Measurements from ENCODE around the gene MAP1LC3C.

MAP1LC3C gene

GRCh38 chr1:241962153-241962552 lies 36.7 kb downstream of the MAP1LC3C start:
- no peaks in the 10 kb centered on the region for H3K36me3 ChIP-seq (ENCODE audit: insufficient read depth, low read length)
- H3K27ac ChIP-seq (ENCODE audit: low read depth, low read length) = no peak overlapping the region
- no peak overlapping the region for H3K9ac ChIP-seq (ENCODE audit: low read depth, low read length)
- WGBS = 87% methylated on average over 2 of the region's 2 CpGs
- H3K9me3 ChIP-seq (ENCODE audit: insufficient read depth, low read depth, low read length) = no peaks in the 10 kb centered on the region
- H3K4me1 ChIP-seq (ENCODE audit: insufficient read depth, low read length) = no peaks in the 10 kb centered on the region
- no peak overlapping the region for H3K4me3 ChIP-seq (ENCODE audit: low read length)
- H3K27me3 ChIP-seq (ENCODE audit: insufficient read depth, low read length) = no peaks in the 10 kb centered on the region

DNA sequence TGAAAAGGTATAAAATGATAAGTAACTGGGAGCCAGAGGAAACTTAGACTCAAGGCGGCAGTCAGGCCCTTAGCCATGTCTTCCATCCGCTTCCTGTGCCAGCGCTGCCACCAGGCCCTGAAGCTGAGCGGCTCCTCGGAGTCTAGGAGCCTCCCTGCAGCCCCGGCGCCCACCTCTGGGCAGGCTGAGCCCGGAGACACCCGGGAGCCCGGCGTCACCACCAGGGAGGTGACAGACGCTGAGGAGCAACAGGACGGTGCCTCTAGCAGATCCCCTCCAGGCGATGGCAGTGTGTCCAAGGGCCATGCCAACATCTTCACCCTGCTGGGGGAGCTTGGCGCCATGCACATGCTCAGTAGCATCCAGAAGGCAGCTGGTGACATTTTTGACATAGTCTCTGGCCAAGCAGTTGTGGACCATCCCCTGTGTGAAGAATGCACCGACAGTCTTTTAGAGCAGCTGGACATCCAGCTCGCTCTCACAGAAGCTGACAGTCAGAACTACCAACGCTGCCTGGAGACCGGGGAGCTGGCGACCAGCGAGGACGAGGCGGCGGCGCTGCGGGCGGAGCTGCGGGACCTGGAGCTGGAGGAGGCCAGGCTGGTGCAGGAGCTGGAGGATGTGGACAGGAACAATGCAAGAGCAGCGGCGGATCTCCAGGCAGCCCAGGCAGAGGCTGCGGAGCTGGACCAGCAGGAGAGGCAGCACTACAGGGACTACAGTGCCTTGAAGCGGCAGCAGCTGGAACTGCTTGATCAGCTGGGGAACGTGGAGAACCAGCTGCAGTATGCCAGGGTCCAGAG lies 41.0 kb downstream of the MAP1LC3C start, which contains the start of gene BECN2:
Gene BECN2, plus strand, starts transcription at position 76 of the 803 bp plus-strand sequence. Its CDS starts 0 bp downstream, at position 76.
- no peaks in the 10 kb centered on the region for H3K36me3 ChIP-seq (ENCODE audit: insufficient read depth, low read length)
- no peak within 1 kb of the TSS for H3K27ac ChIP-seq (ENCODE audit: low read depth, low read length)
- H3K4me1 ChIP-seq (ENCODE audit: insufficient read depth, low read length) = no peaks in the 10 kb centered on the region
- no peak within 1 kb of the TSS for H3K4me3 ChIP-seq (ENCODE audit: low read length)
- WGBS = 93% methylated on average over 33 of the region's 33 CpGs
- no peaks in the 10 kb centered on the region for H3K27me3 ChIP-seq (ENCODE audit: insufficient read depth, low read length)
- H3K9ac ChIP-seq (ENCODE audit: low read depth, low read length) = no peak within 1 kb of the TSS
- H3K9me3 ChIP-seq (ENCODE audit: insufficient read depth, low read depth, low read length) = no peaks in the 10 kb centered on the region

- no peak overlapping the region for H3K27ac ChIP-seq (ENCODE audit: low read depth, low read length)
- no peak overlapping the region for H3K4me3 ChIP-seq (ENCODE audit: low read length)
- 89% methylated on average over 5 of the region's 5 CpGs for WGBS
- H3K9me3 ChIP-seq (ENCODE audit: insufficient read depth, low read depth, low read length) = no peaks in the 10 kb centered on the region
- no peaks in the 10 kb centered on the region for H3K4me1 ChIP-seq (ENCODE audit: insufficient read depth, low read length)
- H3K36me3 ChIP-seq (ENCODE audit: insufficient read depth, low read length) = no peaks in the 10 kb centered on the region
- H3K9ac ChIP-seq (ENCODE audit: low read depth, low read length) = no peak overlapping the region
- H3K27me3 ChIP-seq (ENCODE audit: insufficient read depth, low read length) = no peaks in the 10 kb centered on the region
Measured at GRCh38 chr1:241950390-241950789, 48.5 kb downstream of the MAP1LC3C start.

DNA sequence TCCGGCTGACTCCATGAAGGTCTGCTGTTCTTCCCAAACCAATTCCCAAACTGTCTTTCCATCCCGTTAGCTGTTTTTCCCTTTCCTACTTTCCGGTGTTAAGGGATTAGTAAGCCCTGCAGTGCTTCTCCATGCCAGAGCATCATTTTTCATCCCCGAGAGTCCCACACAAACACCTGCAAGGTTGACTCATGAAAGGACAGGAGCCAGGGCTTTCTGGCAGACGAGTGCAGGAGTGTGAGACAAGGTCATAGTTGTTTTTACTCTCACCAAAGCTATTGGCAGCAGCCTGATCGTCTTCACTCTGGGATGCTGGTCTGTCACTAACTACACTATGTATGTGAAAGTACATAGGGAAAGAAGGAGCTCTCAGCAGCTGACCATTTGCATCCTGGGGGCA lies 51.5 kb downstream of the MAP1LC3C start:
- H3K36me3 ChIP-seq (ENCODE audit: insufficient read depth, low read length) = no peaks in the 10 kb centered on the region
- H3K9ac ChIP-seq (ENCODE audit: low read depth, low read length) = no peak overlapping the region
- 94% methylated on average over 6 of the region's 6 CpGs for WGBS
- H3K4me3 ChIP-seq (ENCODE audit: low read length) = no peak overlapping the region
- no peaks in the 10 kb centered on the region for H3K27me3 ChIP-seq (ENCODE audit: insufficient read depth, low read length)
- no peaks in the 10 kb centered on the region for H3K4me1 ChIP-seq (ENCODE audit: insufficient read depth, low read length)
- H3K9me3 ChIP-seq (ENCODE audit: insufficient read depth, low read depth, low read length) = no peaks in the 10 kb centered on the region
- H3K27ac ChIP-seq (ENCODE audit: low read depth, low read length) = no peak overlapping the region

All from HUES64 (cell line).